Dendritic cell treated with granulocyte-macrophage colony-stimulating factor and Interleukin-4, amounts not matched to agents 40 ng/mL and 50 ng/mL, for 4 days (primary cell): ENCODE measurements around the gene SPARCL1.
"Not testable (repeated sequence)": the region's sequence is repeated elsewhere in the genome, so short reads cannot be mapped to it uniquely, and the experiment has no call there.

Source experiments
- H3K27ac Mint-ChIP-seq: one replicate; pipeline ENCODE4 v1.8.0; 2022; ENCODE audit warnings: mild to moderate bottlenecking, mixed read lengths
- H3K27me3 Mint-ChIP-seq: one replicate; pipeline ENCODE4 v1.8.0; 2022; ENCODE audit warnings: mild to moderate bottlenecking, mixed read lengths
- H3K36me3 Mint-ChIP-seq: one replicate; pipeline ENCODE4 v1.8.0; 2022; ENCODE audit warnings: low read depth, mixed read lengths
- H3K4me1 Mint-ChIP-seq: one replicate; pipeline ENCODE4 v1.8.0; 2022; ENCODE audit warnings: low read depth, mixed read lengths
- H3K4me3 Mint-ChIP-seq: one replicate; pipeline ENCODE4 v1.8.0; 2022; ENCODE audit warnings: mild to moderate bottlenecking, moderate library complexity, mixed read lengths
- H3K9me3 Mint-ChIP-seq: one replicate; pipeline ENCODE4 v1.8.0; 2022; ENCODE audit warnings: mixed read lengths
- intact Hi-C: fragments of 100-400 bp; cut with micrococcal nuclease; formaldehyde crosslinking; loops from one replicate; pipeline ENCODE4 v1.15.0; 2022

The SPARCL1 gene

DNA sequence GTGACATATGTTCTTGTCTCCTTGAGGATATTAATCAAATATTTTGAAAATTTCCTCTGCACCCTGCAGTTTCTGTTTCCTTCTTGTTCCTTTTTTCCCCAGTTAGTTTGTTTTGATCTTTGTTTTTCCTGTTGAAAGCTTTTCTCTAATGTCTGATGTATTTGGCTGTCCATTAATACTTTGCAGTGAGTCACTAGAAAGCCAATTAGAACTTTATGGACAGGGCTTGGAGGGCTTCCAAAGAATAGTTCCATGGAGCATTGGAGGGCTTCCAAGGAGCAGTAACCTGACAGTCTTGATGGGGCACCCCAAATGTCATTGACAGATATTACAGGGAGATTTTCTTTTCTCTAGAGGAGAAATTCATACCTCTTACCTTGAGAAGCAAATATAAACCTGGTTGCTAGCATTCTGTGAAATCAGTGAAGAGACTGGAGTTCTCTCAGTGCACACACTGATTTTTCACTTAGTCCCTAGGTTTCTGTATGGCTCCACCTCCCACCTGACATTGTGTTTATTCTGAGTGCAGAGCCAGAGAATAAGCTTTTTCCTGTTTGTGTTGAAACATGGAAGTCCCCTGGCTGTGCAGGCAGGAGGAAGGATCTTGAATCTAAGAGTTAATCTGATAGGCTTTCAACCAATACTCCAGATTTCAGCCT lies 26.5 kb downstream of the SPARCL1 start:
- Mint-ChIP-seq H3K4me1 (no peaks in the 10 kb centered on the region), H3K4me3 (no peak overlapping the region), H3K27ac (no peak overlapping the region), H3K27me3 (no peaks in the 10 kb centered on the region), H3K36me3 (no peaks in the 10 kb centered on the region), H3K9me3 (no peaks in the 10 kb centered on the region)
- intact Hi-C loops: no loop called here

DNA sequence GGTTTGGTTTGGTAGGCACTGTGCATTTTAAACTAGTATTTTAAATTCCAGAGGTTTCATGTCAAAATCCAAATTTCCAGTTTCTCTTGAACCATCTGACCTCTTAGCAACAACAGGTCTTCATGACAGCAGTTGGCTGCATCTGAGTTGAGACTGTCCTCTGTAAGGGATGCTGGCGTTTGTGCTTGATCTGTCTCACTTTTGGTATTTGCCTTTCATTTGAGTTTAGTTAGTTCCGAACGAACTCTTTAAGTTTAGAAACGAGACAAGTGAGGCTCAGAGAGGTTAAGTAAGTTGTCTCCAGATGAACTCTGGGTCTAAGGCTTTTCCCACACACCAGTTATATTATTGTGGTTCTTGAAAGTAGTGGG lies 29.1 kb downstream of the SPARCL1 start:
- intact Hi-C loops: no loop called here
- Mint-ChIP-seq H3K27ac (no peak overlapping the region), H3K27me3 (no peaks in the 10 kb centered on the region), H3K36me3 (no peaks in the 10 kb centered on the region), H3K4me1 (no peaks in the 10 kb centered on the region), H3K9me3 (no peaks in the 10 kb centered on the region), H3K4me3 (no peak overlapping the region)

GRCh38 chr4:87499403-87500091 lies 29.6 kb downstream of the SPARCL1 start:
- H3K27me3 Mint-ChIP-seq: no peaks in the 10 kb centered on the region
- no peak overlapping the region for H3K27ac Mint-ChIP-seq
- no peaks in the 10 kb centered on the region for H3K36me3 Mint-ChIP-seq
- intact Hi-C loops: loop anchor here (5.0 kb wide), 1 partner anchor 353 kb away; no protein-coding TSS in a partner anchor
- H3K9me3 Mint-ChIP-seq: no peaks in the 10 kb centered on the region
- H3K4me1 Mint-ChIP-seq: no peaks in the 10 kb centered on the region
- no peak overlapping the region for H3K4me3 Mint-ChIP-seq

- intact Hi-C loops: loop anchor here (5.0 kb wide), 1 partner anchor 354 kb away; no protein-coding TSS in a partner anchor
- Mint-ChIP-seq H3K27me3 (no peaks in the 10 kb centered on the region), H3K27ac (no peak overlapping the region)
These were observed 30.7 kb downstream of the SPARCL1 start for GRCh38 chr4:87498446-87498900.

DNA sequence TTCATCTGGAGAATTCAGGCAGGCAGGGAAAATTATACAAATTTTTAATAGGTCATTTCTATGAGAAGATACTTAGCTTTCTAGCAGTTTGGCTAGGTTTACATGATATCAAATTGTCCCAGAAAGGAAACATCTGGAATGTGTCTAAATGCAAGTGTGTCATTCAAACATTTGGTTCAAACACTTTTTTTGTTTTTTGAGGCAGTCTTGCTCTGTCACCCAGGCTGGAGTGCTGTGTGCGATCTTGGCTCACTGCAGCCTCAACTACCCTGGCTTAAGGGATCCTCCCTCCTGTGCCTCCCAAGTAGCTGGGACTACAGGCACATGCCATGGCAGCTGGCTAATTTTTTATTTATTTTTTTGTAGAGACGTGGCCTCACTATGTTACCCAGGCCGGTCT lies 31.6 kb downstream of the SPARCL1 start:
- Mint-ChIP-seq H3K36me3 (no peaks in the 10 kb centered on the region), H3K27me3 (no peaks in the 10 kb centered on the region), H3K4me1 (no peaks in the 10 kb centered on the region), H3K9me3 (no peaks in the 10 kb centered on the region), H3K4me3 (no peak overlapping the region), H3K27ac (no peak overlapping the region)
- intact Hi-C loops: loop anchor here (1.0 to 5.0 kb wide), 2 partner anchors 342 to 355 kb away; no protein-coding TSS in a partner anchor

More at GRCh38 chr4:87498446-87498900, 30.7 kb downstream of the SPARCL1 start:
- Mint-ChIP-seq H3K9me3 (no peaks in the 10 kb centered on the region), H3K4me1 (no peaks in the 10 kb centered on the region), H3K36me3 (no peaks in the 10 kb centered on the region), H3K4me3 (no peak overlapping the region)

- no peaks in the 10 kb centered on the region for H3K4me1 Mint-ChIP-seq
- no peaks in the 10 kb centered on the region for H3K9me3 Mint-ChIP-seq
- no peak overlapping the region for H3K4me3 Mint-ChIP-seq
- H3K36me3 Mint-ChIP-seq: no peaks in the 10 kb centered on the region
- intact Hi-C loops: loop anchor here (1.0 to 5.0 kb wide), 2 partner anchors 342 to 355 kb away; no protein-coding TSS in a partner anchor
- H3K27ac Mint-ChIP-seq: no peak overlapping the region
- no peaks in the 10 kb centered on the region for H3K27me3 Mint-ChIP-seq
These were observed 32.0 kb downstream of the SPARCL1 start for GRCh38 chr4:87497159-87497558.

- H3K36me3 Mint-ChIP-seq: no peaks in the 10 kb centered on the region
- H3K4me3 Mint-ChIP-seq: no peak overlapping the region
- H3K27ac Mint-ChIP-seq: no peak overlapping the region
- no peaks in the 10 kb centered on the region for H3K4me1 Mint-ChIP-seq
- intact Hi-C loops: no loop called here
- H3K9me3 Mint-ChIP-seq: peaks cover 11% of the 10 kb centered on the region
- no peaks in the 10 kb centered on the region for H3K27me3 Mint-ChIP-seq
These were observed 36.1 kb downstream of the SPARCL1 start for GRCh38 chr4:87493115-87493514.

GRCh38 chr4:87491851-87492250 lies 37.3 kb downstream of the SPARCL1 start:
- H3K27ac Mint-ChIP-seq, intact Hi-C loops, H3K4me1 Mint-ChIP-seq, H3K4me3 Mint-ChIP-seq, H3K27me3 Mint-ChIP-seq, H3K36me3 Mint-ChIP-seq: not testable (repeated sequence)
- H3K9me3 Mint-ChIP-seq: peaks cover 16% of the 10 kb centered on the region

DNA sequence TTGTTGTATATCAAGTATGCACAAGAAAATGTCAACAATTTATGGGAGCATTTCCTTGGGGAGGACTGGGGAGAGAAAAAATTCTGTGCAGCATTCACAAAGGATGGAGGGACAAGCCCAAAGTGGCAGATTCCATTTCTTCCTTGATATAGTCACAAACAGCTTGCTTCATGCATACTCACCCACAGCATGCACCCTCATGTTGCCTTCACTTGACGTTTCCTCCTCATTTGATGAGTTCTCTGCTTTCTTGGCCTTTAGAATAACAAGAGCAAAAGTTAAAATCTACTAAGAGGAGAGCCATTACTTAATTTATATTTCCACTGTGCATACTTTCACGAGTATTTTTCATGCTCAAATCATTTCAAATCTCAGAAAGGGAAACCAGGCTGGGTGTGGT lies 37.7 kb downstream of the SPARCL1 start:
- intact Hi-C loops: no loop called here
- Mint-ChIP-seq H3K4me1 (no peaks in the 10 kb centered on the region), H3K9me3 (peaks cover 16% of the 10 kb centered on the region), H3K27ac (no peak overlapping the region), H3K36me3 (no peaks in the 10 kb centered on the region), H3K27me3 (no peaks in the 10 kb centered on the region), H3K4me3 (no peak overlapping the region)

GRCh38 chr4:87490664-87491369 lies 38.4 kb downstream of the SPARCL1 start:
- Mint-ChIP-seq H3K4me3 (no peak overlapping the region), H3K27ac (no peak overlapping the region), H3K36me3 (no peaks in the 10 kb centered on the region), H3K4me1 (no peaks in the 10 kb centered on the region), H3K9me3 (peaks cover 16% of the 10 kb centered on the region), H3K27me3 (no peaks in the 10 kb centered on the region)
- intact Hi-C loops: no loop called here

GRCh38 chr4:87489678-87490077 lies 39.5 kb downstream of the SPARCL1 start:
- no peak overlapping the region for H3K4me3 Mint-ChIP-seq
- no peak overlapping the region for H3K27ac Mint-ChIP-seq
- H3K9me3 Mint-ChIP-seq: peaks cover 16% of the 10 kb centered on the region
- H3K4me1 Mint-ChIP-seq: no peaks in the 10 kb centered on the region
- H3K27me3 Mint-ChIP-seq: no peaks in the 10 kb centered on the region
- no peaks in the 10 kb centered on the region for H3K36me3 Mint-ChIP-seq
- intact Hi-C loops: no loop called here

- H3K36me3 Mint-ChIP-seq, H3K27ac Mint-ChIP-seq, intact Hi-C loops, H3K27me3 Mint-ChIP-seq, H3K4me3 Mint-ChIP-seq, H3K4me1 Mint-ChIP-seq: not testable (repeated sequence)
- H3K9me3 Mint-ChIP-seq: peaks cover 16% of the 10 kb centered on the region
These were observed 40.5 kb downstream of the SPARCL1 start for GRCh38 chr4:87488666-87489065.

DNA sequence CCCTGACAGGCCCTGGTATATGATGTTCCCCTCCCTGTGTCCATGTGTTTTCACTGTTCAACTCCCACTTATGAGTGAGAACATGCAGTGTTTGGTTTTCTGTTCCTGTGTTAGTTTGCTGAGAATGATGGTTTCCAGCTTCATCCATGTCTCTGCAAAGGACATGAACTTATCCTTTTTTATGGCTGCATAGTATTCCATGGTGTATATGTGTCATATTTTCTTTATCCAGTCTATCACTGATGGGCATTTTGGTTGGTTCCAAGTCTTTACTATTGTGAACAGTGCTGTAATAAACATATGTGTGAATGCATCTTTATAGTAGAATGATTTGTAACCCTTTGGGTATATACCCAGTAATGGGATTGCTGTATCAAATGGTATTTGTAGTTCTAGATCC lies 45.9 kb downstream of the SPARCL1 start:
- H3K27me3 Mint-ChIP-seq, intact Hi-C loops: not testable (repeated sequence)

GRCh38 chr4:87481377-87481776 lies 47.8 kb downstream of the SPARCL1 start:
- Mint-ChIP-seq H3K9me3 (no peaks in the 10 kb centered on the region), H3K4me3 (no peak overlapping the region), H3K27ac (no peak overlapping the region), H3K36me3 (no peaks in the 10 kb centered on the region), H3K27me3 (no peaks in the 10 kb centered on the region), H3K4me1 (no peaks in the 10 kb centered on the region)
- intact Hi-C loops: no loop called here

More for the DNA sequence above, 45.9 kb downstream of the SPARCL1 start:
- H3K4me1 Mint-ChIP-seq, H3K9me3 Mint-ChIP-seq, H3K27ac Mint-ChIP-seq, H3K4me3 Mint-ChIP-seq, H3K36me3 Mint-ChIP-seq: not testable (repeated sequence)
